NCI-H128 (cell line): ENCODE results near the gene PLCB4.

Experiments
- DNase-seq: peaks from one replicate; lab custom pipeline; 2025; ENCODE audit not compliant: unreplicated experiment; lab: John Stamatoyannopoulos, UW

Gene PLCB4

GRCh38 chr20:9482180-9482579, 413.3 kb downstream of the PLCB4 start:
- no peak for DNase-seq

- no peak for DNase-seq
These were observed 414.2 kb downstream of the PLCB4 start for GRCh38 chr20:9483131-9483530.

GRCh38 chr20:9485614-9486340, 416.9 kb downstream of the PLCB4 start:
- no peak for DNase-seq

GRCh38 chr20:9487231-9487630, 418.3 kb downstream of the PLCB4 start:
- DNase-seq = no peak

GRCh38 chr20:9488063-9488462, 419.2 kb downstream of the PLCB4 start:
- DNase-seq = no peak

GRCh38 chr20:9490161-9490560, 421.3 kb downstream of the PLCB4 start:
- no peak for DNase-seq

- no peak for DNase-seq
These were observed 421.7 kb downstream of the PLCB4 start for GRCh38 chr20:9490631-9491030.

- DNase-seq = no peak
These were observed 422.4 kb downstream of the PLCB4 start for GRCh38 chr20:9491324-9491723.

GRCh38 chr20:9492067-9492466, 423.2 kb downstream of the PLCB4 start:
- DNase-seq = no peak

GRCh38 chr20:9493803-9494202, 424.9 kb downstream of the PLCB4 start:
- no peak for DNase-seq

DNA sequence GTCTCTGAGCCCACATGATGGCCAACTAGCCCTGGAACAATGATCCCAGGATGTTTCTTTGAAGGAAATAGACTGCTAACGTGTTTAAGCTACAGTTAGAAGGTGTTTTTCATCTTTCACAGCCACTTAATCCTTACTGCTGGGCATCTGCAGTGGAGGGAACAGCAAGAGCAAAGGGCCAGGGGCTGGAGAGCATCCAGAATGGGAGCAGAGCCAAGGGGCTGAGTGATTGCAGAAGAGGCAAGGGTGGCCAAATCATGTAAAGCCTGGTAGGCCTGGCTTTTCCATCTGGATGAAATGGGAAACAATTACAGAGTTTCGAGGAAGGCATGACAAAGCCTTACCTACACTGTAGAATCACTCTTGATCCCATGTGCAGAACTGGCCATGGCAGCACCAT, 426.8 kb downstream of the PLCB4 start:
- no peak for DNase-seq

DNA sequence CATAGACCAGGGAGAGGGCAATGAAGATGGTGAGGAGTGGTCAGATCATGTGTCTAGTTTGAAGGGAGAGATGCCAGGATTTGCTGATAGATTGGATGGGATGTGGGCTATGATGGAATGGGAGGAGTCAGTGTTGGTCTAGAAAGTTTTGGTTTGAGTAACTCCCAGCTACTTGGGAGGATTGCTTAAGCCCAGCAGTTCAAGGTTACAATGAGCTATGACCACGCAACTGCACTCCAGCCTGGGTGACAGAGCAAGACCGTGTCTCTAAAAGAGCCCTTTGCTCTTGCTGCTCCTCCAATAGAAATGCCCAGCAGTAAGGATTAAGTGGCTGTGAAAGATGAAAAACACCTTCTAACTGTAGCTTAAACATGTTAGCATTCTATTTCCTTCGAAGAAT, 427.3 kb downstream of the PLCB4 start:
- no peak for DNase-seq

- DNase-seq = no peak
These were observed 429.4 kb downstream of the PLCB4 start for GRCh38 chr20:9498322-9498721.

GRCh38 chr20:9499126-9499899, 430.4 kb downstream of the PLCB4 start:
- DNase-seq = no peak

GRCh38 chr20:9500121-9500520, 431.2 kb downstream of the PLCB4 start:
- no peak for DNase-seq

GRCh38 chr20:9501473-9501872, 432.6 kb downstream of the PLCB4 start:
- DNase-seq = no peak

DNA sequence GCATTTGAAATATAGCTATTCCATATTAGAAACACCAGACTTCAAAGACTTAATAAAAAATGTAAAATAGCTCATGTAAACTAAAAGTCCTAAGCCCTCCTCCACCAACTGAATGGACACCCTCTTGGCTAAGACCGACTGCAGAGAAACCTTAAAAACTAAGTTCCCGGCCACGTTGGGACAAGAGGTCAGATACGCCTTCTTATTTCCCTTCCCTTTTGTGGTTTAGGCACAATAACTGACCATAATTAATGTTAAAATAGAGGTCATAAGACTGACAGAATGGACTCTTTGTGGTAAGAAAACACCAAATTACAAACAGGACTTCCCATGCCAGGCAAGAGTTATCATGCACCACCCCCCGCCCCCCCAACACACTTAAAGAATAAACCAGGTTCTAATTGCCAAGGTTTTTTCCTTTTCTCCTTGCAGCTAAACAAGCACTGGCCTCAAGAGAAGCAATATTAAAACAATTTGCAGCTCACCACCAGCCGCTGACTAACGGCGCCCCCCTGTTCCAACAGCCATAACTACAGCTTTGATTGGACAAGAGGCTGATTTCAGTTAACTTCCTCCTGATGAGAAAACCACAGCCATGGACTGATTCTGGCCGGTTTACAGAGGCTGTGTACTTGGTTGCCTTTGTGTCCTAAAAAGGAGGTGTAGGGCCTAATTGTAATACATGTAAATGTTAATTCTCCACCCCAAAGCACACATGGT, 434.8 kb downstream of the PLCB4 start:
- no peak for DNase-seq

GRCh38 chr20:9506280-9506821, 437.5 kb downstream of the PLCB4 start:
- DNase-seq = no peak

DNA sequence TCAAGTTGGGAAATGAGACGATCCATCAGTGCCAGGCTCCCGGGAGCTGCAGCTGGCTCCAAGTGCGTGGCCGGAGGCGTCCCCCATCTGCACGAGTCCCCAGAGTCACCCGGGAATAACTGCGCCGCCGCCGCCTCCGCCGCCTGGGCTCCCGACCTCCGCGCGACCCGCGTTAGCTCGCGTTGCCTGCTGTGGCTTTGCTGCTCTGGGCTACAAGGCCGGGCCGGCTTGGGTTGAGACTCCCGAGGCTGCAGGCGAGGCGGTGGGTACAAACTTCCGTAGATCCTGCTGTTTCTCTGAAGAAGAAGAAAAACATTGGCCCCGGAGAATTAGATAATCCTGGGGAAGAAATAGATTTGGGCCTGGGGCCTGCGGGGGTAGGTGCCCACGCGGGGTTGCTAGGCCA, 438.1 kb downstream of the PLCB4 start:
- no peak for DNase-seq

DNA sequence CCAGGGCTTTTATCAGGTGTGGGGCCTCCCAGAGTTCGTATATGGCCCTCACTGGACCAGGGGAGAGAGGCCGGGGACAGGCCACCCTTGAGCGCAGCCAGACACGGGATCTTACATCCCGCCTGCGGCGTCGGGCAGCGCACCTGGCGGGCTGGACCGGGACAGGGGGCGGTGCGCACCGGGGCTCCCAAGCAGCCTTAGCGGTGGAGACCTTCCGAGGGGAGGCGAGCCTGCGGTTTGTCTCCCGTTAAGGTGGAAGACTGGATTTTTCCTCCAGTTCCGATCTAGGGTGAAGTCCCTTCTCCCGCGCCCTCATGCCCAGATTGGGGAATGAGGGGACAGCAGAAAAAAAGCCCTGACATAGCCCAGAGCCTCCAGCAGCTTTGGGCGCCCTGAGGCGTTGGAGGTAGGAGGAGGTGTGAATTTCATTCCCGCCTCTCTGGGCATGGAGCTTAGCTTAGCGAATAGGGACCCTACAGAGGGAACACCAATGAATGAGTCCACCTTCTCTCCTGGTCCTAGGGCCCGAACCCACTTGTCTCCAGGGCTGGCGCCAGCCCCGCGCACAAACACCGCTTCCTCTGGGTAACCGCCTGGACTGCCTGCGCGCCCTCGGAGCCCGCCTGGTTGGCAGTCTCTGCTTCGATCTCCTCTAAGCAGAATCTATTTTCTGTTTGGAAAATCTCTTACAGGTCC, 438.8 kb downstream of the PLCB4 start:
- no peak for DNase-seq

GRCh38 chr20:9508240-9508661, 439.4 kb downstream of the PLCB4 start:
- DNase-seq = no peak
